OCI-LY7 (cell line): Measurements from ENCODE around the gene SLC9C1. TPM values are rescaled to one million over a fixed set of nuclear protein-coding genes. Genes with fewer than 3 reads are reported as not detected.

Source experiments
- BruUV-seq: library from RNA; stranded (reverse); fragments of 400-500 nt; replicated peaks from 2 replicates; lab custom pipeline; 2021; lab: Mats Ljungman, UMichigan
- CTCF ChIA-PET: fragments of 300-600 bp; sonication (Branson Sonifier 250); formaldehyde crosslinking; loops from one replicate; lab custom pipeline; 2022; ENCODE audit warnings: antibody characterized with exemption; ENCODE audit not compliant: unreplicated experiment; lab: Charles Lee
- POLR2A ChIA-PET: fragments of 300-600 bp; sonication (Branson Sonifier 250); formaldehyde crosslinking; loops from one replicate; lab custom pipeline; 2022; ENCODE audit warnings: antibody characterized with exemption; lab: Charles Lee
- DNase-seq: peaks from one replicate; pipeline ENCODE4 v3.0.0-alpha.2; 2015; ENCODE audit warnings: low spot score
- H2AFZ ChIP-seq: fragments of 200-600 bp; sonication (generic), shearing (Covaris generic); 2 replicates; pipeline ENCODE4 v1.6.1; 2014; ENCODE audit warnings: mild to moderate bottlenecking, antibody characterized with exemption, low read length, moderate library complexity
- H3K27ac ChIP-seq: fragments of 200-600 bp; sonication (generic); 2 replicates; pipeline ENCODE4 v1.5.1; 2014; ENCODE audit warnings: mixed run types, low read depth, mild to moderate bottlenecking, moderate library complexity, low read length, inconsistent platforms; ENCODE audit not compliant: poor library complexity, severe bottlenecking
- H3K36me3 ChIP-seq: fragments of 200-600 bp; sonication (generic); 2 replicates; pipeline ENCODE4 v1.6.1; 2014; ENCODE audit warnings: mild to moderate bottlenecking, antibody characterized with exemption, low read length, moderate library complexity, mixed read lengths; ENCODE audit not compliant: insufficient read depth
- H3K4me1 ChIP-seq: fragments of 200-600 bp; sonication (generic); 2 replicates; pipeline ENCODE4 v1.5.1; 2014; ENCODE audit warnings: mild to moderate bottlenecking, low read length; ENCODE audit not compliant: insufficient read depth, poor library complexity, severe bottlenecking
- H3K4me2 ChIP-seq: fragments of 200-600 bp; sonication (generic); 2 replicates; pipeline ENCODE4 v1.6.1; 2014; ENCODE audit warnings: mild to moderate bottlenecking, low read length
- H3K4me3 ChIP-seq: fragments of 200-600 bp; sonication (generic); 2 replicates; pipeline ENCODE4 v1.5.1; 2014; ENCODE audit warnings: mild to moderate bottlenecking, low read depth, low read length; ENCODE audit not compliant: poor library complexity, severe bottlenecking
- H3K79me2 ChIP-seq: fragments of 200-600 bp; sonication (generic); 2 replicates; pipeline ENCODE4 v1.6.1; 2016; ENCODE audit warnings: low read depth, mild to moderate bottlenecking, low read length, moderate library complexity, mixed read lengths; ENCODE audit not compliant: insufficient read depth
- H3K9me2 ChIP-seq: fragments of 200-600 bp; sonication (generic); 2 replicates; pipeline ENCODE4 v1.6.1; 2016; ENCODE audit warnings: mild to moderate bottlenecking, low read length, mixed read lengths; ENCODE audit not compliant: insufficient read depth
- H3K9me3 ChIP-seq: fragments of 200-600 bp; sonication (generic); 2 replicates; pipeline ENCODE4 v1.6.1; 2014; ENCODE audit warnings: mild to moderate bottlenecking, mixed run types, low read length, mixed read lengths
- H4K20me1 ChIP-seq: fragments of 200-600 bp; sonication (generic); 2 replicates; pipeline ENCODE4 v1.6.1; 2014; ENCODE audit warnings: mild to moderate bottlenecking, antibody characterized with exemption, low read length, moderate library complexity, mixed read lengths; ENCODE audit not compliant: insufficient read depth
- EZH2phosphoT487 ChIP-seq: fragments of 200-600 bp; sonication (generic); IDR thresholded peaks from 2 replicates; pipeline ENCODE4 v1.6.1; 2018; ENCODE audit warnings: low read depth, borderline replicate concordance, mild to moderate bottlenecking, mixed run types, antibody characterized with exemption, low read length, moderate library complexity, mixed read lengths
- intact Hi-C: fragments of 100-400 bp; cut with micrococcal nuclease; formaldehyde crosslinking; loops from one replicate; pipeline ENCODE4 v1.10.0; 2022; ENCODE audit not compliant: unreplicated experiment
- total RNA-seq, 2 experiments: library from RNA; depleted of rRNA in 1 of 2; stranded (reverse); fragments of >200 nt in 1 of 2; shearing (Covaris generic) in 1 of 2; gene quantifications; 2 replicates each; pipeline ENCODE4 v1.2.3, GENCODE V29; 2014 to 2022
- TF ChIP-seq, protein P1 (sequence below): fragments of 200-600 bp; sonication (generic); conservative IDR thresholded peaks from 2 replicates; pipeline ENCODE4 v1.5.1; 2014; ENCODE audit warnings: mild to moderate bottlenecking, antibody characterized with exemption, low read length, moderate library complexity, mixed read lengths

SLC9C1 gene
- total RNA-seq, 2 experiments from 2014 or later: not detected

DNA sequence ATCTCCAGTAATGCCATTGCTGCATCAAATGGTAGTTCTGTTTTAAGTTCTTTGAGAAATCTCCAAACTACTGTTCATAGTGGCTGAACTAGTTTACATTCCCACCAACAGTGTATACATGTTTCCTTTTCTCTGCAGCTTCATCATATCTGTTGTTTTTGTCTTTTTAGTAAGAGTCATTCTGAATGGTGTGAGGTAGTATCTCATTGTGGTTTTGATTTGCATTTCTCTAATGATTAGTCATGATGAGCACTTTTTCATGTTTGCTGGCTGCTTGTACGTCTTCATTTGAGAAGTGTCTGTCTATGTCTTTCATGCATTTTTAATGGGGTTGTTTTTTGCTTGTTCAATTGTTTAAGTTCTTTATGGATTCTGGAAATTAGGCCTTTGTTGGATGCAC, 150.8 kb downstream of the SLC9C1 start:
- H3K36me3 ChIP-seq: no peaks in the 10 kb centered on the region; the same call in 1 of the 2 replicates
- H3K4me3 ChIP-seq: no peak overlapping the region
- POLR2A ChIA-PET: interaction anchor here (0.6 kb wide), 1 partner anchor 160 kb away, joined by 3 read pairs; no protein-coding TSS in a partner anchor
- no peak overlapping the region for H3K27ac ChIP-seq
- H3K79me2 ChIP-seq: no peaks in the 10 kb centered on the region
- CTCF ChIA-PET: no interaction called here
- H3K9me2 ChIP-seq: no peaks in the 10 kb centered on the region
- no TSS peak for BruUV-seq
- intact Hi-C loops: loop anchor here (5.0 kb wide), 1 partner anchor 139 kb away; no protein-coding TSS in a partner anchor
- TF ChIP-seq EZH2phosphoT487: no peak
- TF ChIP-seq, protein P1, sequence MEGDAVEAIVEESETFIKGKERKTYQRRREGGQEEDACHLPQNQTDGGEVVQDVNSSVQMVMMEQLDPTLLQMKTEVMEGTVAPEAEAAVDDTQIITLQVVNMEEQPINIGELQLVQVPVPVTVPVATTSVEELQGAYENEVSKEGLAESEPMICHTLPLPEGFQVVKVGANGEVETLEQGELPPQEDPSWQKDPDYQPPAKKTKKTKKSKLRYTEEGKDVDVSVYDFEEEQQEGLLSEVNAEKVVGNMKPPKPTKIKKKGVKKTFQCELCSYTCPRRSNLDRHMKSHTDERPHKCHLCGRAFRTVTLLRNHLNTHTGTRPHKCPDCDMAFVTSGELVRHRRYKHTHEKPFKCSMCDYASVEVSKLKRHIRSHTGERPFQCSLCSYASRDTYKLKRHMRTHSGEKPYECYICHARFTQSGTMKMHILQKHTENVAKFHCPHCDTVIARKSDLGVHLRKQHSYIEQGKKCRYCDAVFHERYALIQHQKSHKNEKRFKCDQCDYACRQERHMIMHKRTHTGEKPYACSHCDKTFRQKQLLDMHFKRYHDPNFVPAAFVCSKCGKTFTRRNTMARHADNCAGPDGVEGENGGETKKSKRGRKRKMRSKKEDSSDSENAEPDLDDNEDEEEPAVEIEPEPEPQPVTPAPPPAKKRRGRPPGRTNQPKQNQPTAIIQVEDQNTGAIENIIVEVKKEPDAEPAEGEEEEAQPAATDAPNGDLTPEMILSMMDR: no peak
- no peaks in the 10 kb centered on the region for H4K20me1 ChIP-seq
- peaks cover 17% of the 10 kb centered on the region for H3K4me1 ChIP-seq
- H3K4me2 ChIP-seq: no peak overlapping the region
- no peak overlapping the region for H2AFZ ChIP-seq
- peaks cover 43% of the 10 kb centered on the region for H3K9me3 ChIP-seq
- no peak for DNase-seq

DNA sequence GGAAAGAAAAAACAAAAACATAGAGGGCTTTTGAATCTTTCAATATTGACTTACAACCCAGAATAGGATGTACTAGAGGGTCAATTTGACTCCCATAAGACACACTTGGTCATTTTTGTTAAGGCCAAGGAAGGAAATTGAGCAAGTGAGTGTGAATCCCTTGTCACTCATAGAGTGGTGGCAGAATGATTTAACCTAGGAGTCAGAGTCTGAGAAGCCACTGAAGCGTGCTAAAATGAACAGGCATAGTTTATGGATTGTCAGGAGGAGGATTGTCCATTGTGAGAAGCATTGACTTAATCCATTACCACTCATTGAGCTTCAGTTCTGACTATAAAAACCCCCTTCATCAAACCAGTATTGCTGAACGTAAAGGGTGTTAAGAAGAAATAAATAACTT, 152.7 kb downstream of the SLC9C1 start:
- H2AFZ ChIP-seq: peak overlapping the region; percentile 37; the same call in 1 of the 2 replicates
- POLR2A ChIA-PET: no interaction called here
- CTCF ChIA-PET: no interaction called here
- H3K9me3 ChIP-seq: peaks cover 24% of the 10 kb centered on the region; the same call in 1 of the 2 replicates
- no peaks in the 10 kb centered on the region for H4K20me1 ChIP-seq
- no peak for TF ChIP-seq EZH2phosphoT487
- TF ChIP-seq, protein P1: no peak
- H3K4me1 ChIP-seq: peaks cover 37% of the 10 kb centered on the region
- BruUV-seq: no TSS peak
- H3K4me3 ChIP-seq: no peak overlapping the region
- H3K27ac ChIP-seq: no peak overlapping the region
- no peak overlapping the region for H3K4me2 ChIP-seq
- intact Hi-C loops: loop anchor here (5.0 kb wide), 1 partner anchor 141 kb away; no protein-coding TSS in a partner anchor
- H3K36me3 ChIP-seq: no peaks in the 10 kb centered on the region; the same call in 1 of the 2 replicates
- no peak for DNase-seq
- no peaks in the 10 kb centered on the region; the same call in 1 of the 2 replicates for H3K79me2 ChIP-seq
- H3K9me2 ChIP-seq: no peaks in the 10 kb centered on the region

DNA sequence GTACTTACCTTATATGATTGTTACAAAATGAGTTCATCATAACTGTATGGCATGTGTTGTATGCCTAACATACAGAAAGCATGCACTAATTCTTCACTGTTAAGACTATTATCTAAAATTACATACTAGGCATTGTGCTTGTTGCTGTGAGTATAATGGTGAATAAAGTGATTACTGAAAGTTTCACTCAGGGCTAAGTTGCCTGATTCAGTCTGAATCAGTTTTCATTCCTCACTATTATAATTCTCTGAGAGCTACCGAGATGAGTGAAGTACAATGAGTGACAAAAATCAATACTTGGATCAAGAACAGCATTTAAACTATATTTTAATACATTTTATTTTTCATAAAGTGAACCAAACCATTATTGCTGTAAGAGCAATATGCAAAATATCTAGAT, 153.4 kb downstream of the SLC9C1 start:
- intact Hi-C loops: loop anchor here (5.0 kb wide), 1 partner anchor 142 kb away; no protein-coding TSS in a partner anchor
- DNase-seq: no peak
- no peaks in the 10 kb centered on the region for H4K20me1 ChIP-seq
- CTCF ChIA-PET: no interaction called here
- BruUV-seq: no TSS peak
- POLR2A ChIA-PET: interaction anchor here (0.7 to 1.5 kb wide), 3 partner anchors 29 to 66 kb away, joined by 3 to 6 read pairs (median 5); no protein-coding TSS in a partner anchor
- H3K36me3 ChIP-seq: no peaks in the 10 kb centered on the region; the same call in 1 of the 2 replicates
- H3K4me3 ChIP-seq: no peak overlapping the region
- peaks cover 4% of the 10 kb centered on the region; the same call in 1 of the 2 replicates for H3K79me2 ChIP-seq
- no peak overlapping the region for H3K27ac ChIP-seq
- peaks cover 17% of the 10 kb centered on the region; the same call in 1 of the 2 replicates for H3K9me3 ChIP-seq
- H3K4me2 ChIP-seq: no peak overlapping the region
- TF ChIP-seq, protein P1: no peak
- TF ChIP-seq EZH2phosphoT487: no peak
- peaks cover 44% of the 10 kb centered on the region for H3K4me1 ChIP-seq
- no peak overlapping the region for H2AFZ ChIP-seq
- H3K9me2 ChIP-seq: no peaks in the 10 kb centered on the region
